ENCODE measurements around the gene ZMYND19.

Gene ZMYND19

DNA sequence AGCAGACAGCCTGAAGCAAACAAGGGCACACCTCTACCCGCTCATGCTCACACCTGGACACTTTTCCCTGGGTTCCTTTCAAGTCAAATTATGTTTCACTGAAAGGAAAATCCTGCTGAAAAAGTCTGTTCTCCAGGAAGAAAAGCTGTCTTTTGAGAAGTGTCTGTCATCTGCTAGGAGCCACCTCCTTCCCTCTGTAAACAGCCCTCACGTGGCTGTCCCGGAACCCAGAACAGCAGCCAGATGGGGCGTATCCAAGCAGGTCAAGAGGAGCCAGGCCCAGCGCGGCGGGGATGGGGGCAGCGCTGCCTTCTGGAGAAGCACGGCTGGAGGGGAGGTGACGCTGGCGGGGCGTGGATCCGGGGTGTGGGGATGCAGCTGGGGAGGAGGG, 40.1 kb downstream of the ZMYND19 start, which contains the start of gene PNPLA7:
Gene PNPLA7, minus strand, starts transcription at position 172 of the 391 bp plus-strand sequence. CDS start 205 bp downstream, outside the sequence.
- TF ChIP-seq CTCF (IDR thresholded peaks at IDR 0.05; ENCODE audit: low read depth, low read length, missing control alignments), result no peak
- no peak for DNase-seq (ENCODE audit: low read depth)
- H3K4me3 ChIP-seq (ENCODE audit: low read depth, low read length), result peak within 1 kb of the TSS; percentile 78

DNA sequence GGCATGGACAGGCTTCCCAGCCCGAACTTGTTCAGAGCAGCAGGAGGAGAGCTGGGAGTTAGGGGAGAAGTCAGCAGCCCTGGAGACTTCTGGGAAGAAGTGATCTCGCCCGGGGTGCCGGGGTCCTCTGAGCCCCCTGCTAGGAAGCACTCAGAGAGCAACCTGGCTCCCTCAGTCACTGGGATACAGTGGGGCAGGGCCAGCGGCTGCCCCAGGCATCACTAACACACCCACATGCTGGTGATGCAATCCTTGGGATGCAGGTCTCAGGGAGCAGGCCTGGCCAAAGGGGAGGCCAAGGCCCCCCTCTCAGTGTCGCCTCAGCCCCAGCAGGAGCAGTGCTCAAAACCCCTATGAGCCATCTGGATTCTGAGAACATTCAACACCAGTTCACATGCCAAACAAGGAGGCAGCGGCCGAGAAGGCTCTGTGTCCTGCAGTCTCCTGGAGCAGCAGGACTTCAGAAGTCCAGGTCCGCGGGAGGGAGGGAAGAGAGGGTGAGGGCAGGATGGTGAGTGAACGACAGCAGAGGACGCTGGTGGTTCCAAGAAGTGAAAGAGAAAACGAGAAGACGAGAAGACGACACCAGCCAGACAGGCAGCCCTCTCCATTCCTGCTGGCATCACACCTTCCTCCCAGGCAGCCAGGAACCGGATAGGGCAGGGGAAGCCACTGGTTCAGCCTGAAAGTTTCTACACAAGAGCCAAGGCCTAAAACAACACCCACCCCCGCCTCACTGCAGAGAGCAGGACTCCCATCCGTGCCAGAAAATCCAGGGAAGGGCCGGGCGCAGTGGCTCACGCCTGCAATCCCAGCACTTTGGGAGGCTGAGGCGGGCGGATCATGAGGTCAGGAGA, 42.4 kb downstream of the ZMYND19 start:
- no peak for TF ChIP-seq CTCF (IDR thresholded peaks at IDR 0.05; ENCODE audit: low read depth, low read length, missing control alignments)
- no peak for DNase-seq (ENCODE audit: low read depth)
- H3K4me3 ChIP-seq (ENCODE audit: low read depth, low read length), result no peak overlapping the region

DNA sequence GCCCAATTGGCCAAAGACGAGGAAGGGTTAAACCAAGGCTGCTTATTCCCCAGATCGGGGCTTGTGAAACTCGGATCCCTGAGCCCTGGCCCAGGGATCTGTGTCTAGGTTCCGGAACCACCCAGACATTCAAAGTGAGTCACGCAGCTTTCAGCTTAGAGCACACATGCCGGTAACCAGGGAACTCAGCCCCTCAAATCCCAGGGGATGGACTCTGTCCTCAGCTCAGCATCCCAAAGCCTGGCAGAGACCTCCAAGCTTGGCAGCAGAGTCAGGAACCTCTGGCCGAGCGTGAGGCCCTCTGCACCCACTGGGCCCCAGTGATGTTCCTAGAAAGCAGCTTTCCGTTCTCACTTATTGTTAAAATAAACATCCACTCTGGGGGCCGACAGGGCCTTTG, 45.2 kb downstream of the ZMYND19 start:
- no peak for DNase-seq (ENCODE audit: low read depth)
- no peak overlapping the region for H3K4me3 ChIP-seq (ENCODE audit: low read depth, low read length)
- TF ChIP-seq CTCF (IDR thresholded peaks at IDR 0.05; ENCODE audit: low read depth, low read length, missing control alignments), result no peak

- no peak overlapping the region for H3K4me3 ChIP-seq (ENCODE audit: low read depth, low read length)
- no peak for DNase-seq (ENCODE audit: low read depth)
- no peak for TF ChIP-seq CTCF (IDR thresholded peaks at IDR 0.05; ENCODE audit: low read depth, low read length, missing control alignments)
These were observed 46.0 kb downstream of the ZMYND19 start for GRCh38 chr9:137544176-137544760.

DNA sequence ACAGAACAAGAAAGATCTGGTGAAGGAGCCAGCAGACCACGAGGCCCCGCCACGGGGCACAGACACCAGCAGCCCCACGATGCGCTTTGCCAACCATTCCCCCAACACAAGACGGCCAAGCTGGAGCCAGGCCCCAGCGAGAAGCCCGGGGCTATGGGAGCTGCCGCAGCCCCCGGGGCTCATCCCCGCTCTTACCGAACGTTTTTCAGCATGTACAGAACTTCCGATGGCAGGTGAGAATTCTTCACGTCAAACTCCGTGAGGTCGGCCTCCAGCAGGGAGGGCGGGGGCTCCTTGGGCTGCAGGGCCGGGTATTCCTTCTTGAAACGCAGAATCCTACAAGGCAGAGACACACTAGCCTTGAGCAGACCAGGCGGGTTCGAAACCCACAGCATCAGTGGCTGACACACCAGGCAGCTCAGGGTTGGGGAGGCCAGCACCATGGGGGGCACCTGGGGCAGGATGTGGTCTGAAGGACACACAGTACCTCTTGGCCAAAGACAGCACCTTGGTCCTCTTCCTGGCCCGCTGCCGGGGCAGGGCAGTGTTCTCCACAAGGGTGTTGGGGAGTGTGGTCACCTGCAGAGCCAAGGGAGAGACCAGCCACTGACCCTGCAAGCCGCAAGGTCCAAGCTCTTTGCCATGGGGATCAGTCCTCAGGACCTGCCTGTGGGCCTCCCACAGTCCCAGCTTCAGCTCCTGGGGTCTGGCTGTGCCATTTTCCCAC, 46.9 kb downstream of the ZMYND19 start:
- no peak for TF ChIP-seq CTCF (IDR thresholded peaks at IDR 0.05; ENCODE audit: low read depth, low read length, missing control alignments)
- DNase-seq (ENCODE audit: low read depth), result no peak
- H3K4me3 ChIP-seq (ENCODE audit: low read depth, low read length), result no peak overlapping the region

- no peak overlapping the region for H3K4me3 ChIP-seq (ENCODE audit: low read depth, low read length)
- DNase-seq (ENCODE audit: low read depth), result no peak
- TF ChIP-seq CTCF (IDR thresholded peaks at IDR 0.05; ENCODE audit: low read depth, low read length, missing control alignments), result no peak
These were observed 47.8 kb downstream of the ZMYND19 start for GRCh38 chr9:137542486-137542885.

Data from GM12864 (cell line).